IgD-negative memory B cell (primary cell): Measurements from ENCODE around the gene RPRD1B. TPM values are rescaled to one million over a fixed set of nuclear protein-coding genes. Genes with fewer than 3 reads are reported as not detected.

Source experiments
- H3K27ac Mint-ChIP-seq, 3 donors: one replicate each; pipeline ENCODE4 v1.8.0; 2020 to 2022; ENCODE audit warnings: mild to moderate bottlenecking in 3 of 3, mixed read lengths in 3 of 3, moderate library complexity in 1 of 3
- H3K27me3 Mint-ChIP-seq: one replicate; pipeline ENCODE4 v1.8.0; 2021; ENCODE audit warnings: mixed read lengths
- H3K36me3 Mint-ChIP-seq: one replicate; pipeline ENCODE4 v1.8.0; 2020; ENCODE audit warnings: mild to moderate bottlenecking, mixed read lengths
- H3K4me1 Mint-ChIP-seq, 3 donors: one replicate each; pipeline ENCODE4 v1.8.0; 2020 to 2022; ENCODE audit warnings: mixed read lengths in 3 of 3, mild to moderate bottlenecking in 1 of 3
- H3K4me3 Mint-ChIP-seq, 4 donors: one replicate each; pipeline ENCODE4 v1.8.0; 2020 to 2022; ENCODE audit warnings: mild to moderate bottlenecking in 4 of 4, mixed read lengths in 4 of 4, moderate library complexity in 3 of 4
- H3K9me3 Mint-ChIP-seq, 3 donors: one replicate each; pipeline ENCODE4 v1.8.0; 2020 to 2021; ENCODE audit warnings: mixed read lengths in 3 of 3, mild to moderate bottlenecking in 1 of 3
- polyA plus RNA-seq: library from polyadenylated mRNA; unstranded; fragments of 300-500 nt; fragmentation: Illumina TruSeq; gene quantifications from one replicate; pipeline ENCODE4 v1.2.3, GENCODE V29; 2021

The RPRD1B gene
- polyA plus RNA-seq, 1 donor from 2014 or later = 4.0 TPM

GRCh38 chr20:38139156-38139912 is 105.8 kb downstream of the RPRD1B start:
- Mint-ChIP-seq H3K27ac (peak overlapping the region in 1 of 3 donors; percentile 41), H3K9me3 (no peaks in the 10 kb centered on the region), H3K36me3 (no peaks in the 10 kb centered on the region), H3K4me3 (no peak overlapping the region), H3K27me3 (peaks cover 3% of the 10 kb centered on the region), H3K4me1 (no peaks in the 10 kb centered on the region)

- Mint-ChIP-seq H3K27ac (no peak overlapping the region), H3K27me3 (no peaks in the 10 kb centered on the region), H3K36me3 (no peaks in the 10 kb centered on the region), H3K4me3 (no peak overlapping the region), H3K9me3 (no peaks in the 10 kb centered on the region), H3K4me1 (no peaks in the 10 kb centered on the region)
Observed at GRCh38 chr20:38139977-38140753, 106.6 kb downstream of the RPRD1B start.

- Mint-ChIP-seq H3K9me3 (no peaks in the 10 kb centered on the region), H3K4me1 (no peaks in the 10 kb centered on the region), H3K27ac (no peak overlapping the region), H3K36me3 (peaks cover 3% of the 10 kb centered on the region), H3K27me3 (no peaks in the 10 kb centered on the region), H3K4me3 (no peak overlapping the region)
Observed at GRCh38 chr20:38141204-38141888, 107.8 kb downstream of the RPRD1B start.

Other genes with a start within 250 kb of the RPRD1B start
- gene VSTM2L, start 130.6 kb upstream of the RPRD1B start, polyA plus RNA-seq = not detected
- 14.4 TPM for gene TTI1, start 290 bp upstream of the RPRD1B start, polyA plus RNA-seq
- gene TGM2, start 131.5 kb downstream of the RPRD1B start, polyA plus RNA-seq = 7.1 TPM
- gene KIAA1755, start 227.0 kb downstream of the RPRD1B start, polyA plus RNA-seq = not detected